Chondrocyte (in vitro differentiated cells): ENCODE results near the gene MSX1. TPM values are rescaled to one million over a fixed set of nuclear protein-coding genes. Genes with fewer than 3 reads are reported as not detected.
A peak's percentile ranks its signal among the peaks of the same experiment; 100 is the strongest.

Experiments
- DNase-seq: peaks from one replicate; pipeline ENCODE4 v3.0.0; 2021; ENCODE audit warnings: mixed read lengths, low spot score
- H3K27ac Mint-ChIP-seq: one replicate; pipeline ENCODE4 v1.8.0; 2021; ENCODE audit warnings: mild to moderate bottlenecking, moderate library complexity, mixed read lengths; ENCODE audit not compliant: unreplicated experiment
- H3K27me3 Mint-ChIP-seq: 2 replicates; pipeline ENCODE4 v1.8.0; 2021; ENCODE audit warnings: low read depth, mixed read lengths
- H3K36me3 Mint-ChIP-seq: 2 replicates; pipeline ENCODE4 v1.8.0; 2021; ENCODE audit warnings: low read depth, mixed read lengths
- H3K4me1 Mint-ChIP-seq: 2 replicates; pipeline ENCODE4 v1.8.0; 2021; ENCODE audit warnings: low read depth, mild to moderate bottlenecking, mixed read lengths
- H3K4me3 Mint-ChIP-seq: one replicate; pipeline ENCODE4 v1.8.0; 2021; ENCODE audit warnings: mild to moderate bottlenecking, moderate library complexity, mixed read lengths; ENCODE audit not compliant: unreplicated experiment
- H3K9me3 Mint-ChIP-seq: 2 replicates; pipeline ENCODE4 v1.8.0; 2021; ENCODE audit warnings: low read depth, mixed read lengths
- CTCF ChIP-seq: fragments of 200-600 bp; sonication (generic); IDR thresholded peaks from 2 replicates; pipeline ENCODE4 v1.5.0; 2021; ENCODE audit warnings: antibody characterized with exemption, mild to moderate bottlenecking, moderate library complexity
- total RNA-seq: library from RNA; stranded (reverse); gene quantifications from 3 replicates; pipeline ENCODE4 v1.2.1, GENCODE V29; 2021

The MSX1 gene
- total RNA-seq, 1 donor from 2014 or later: 4.8 TPM

- Mint-ChIP-seq H3K4me3 (no peak overlapping the region), H3K27me3 (peaks cover 54% of the 10 kb centered on the region), H3K4me1 (peaks cover 6% of the 10 kb centered on the region), H3K36me3 (no peaks in the 10 kb centered on the region), H3K9me3 (no peaks in the 10 kb centered on the region), H3K27ac (no peak overlapping the region)
- DNase-seq: no peak
- no peak for TF ChIP-seq CTCF
Observed at GRCh38 chr4:4875611-4876010, 16.1 kb downstream of the MSX1 start.

GRCh38 chr4:4876945-4877661, 17.6 kb downstream of the MSX1 start:
- DNase-seq: no peak
- Mint-ChIP-seq H3K9me3 (no peaks in the 10 kb centered on the region), H3K27me3 (peaks cover 41% of the 10 kb centered on the region), H3K4me3 (no peak overlapping the region), H3K4me1 (peaks cover 6% of the 10 kb centered on the region), H3K27ac (no peak overlapping the region), H3K36me3 (no peaks in the 10 kb centered on the region)
- no peak for TF ChIP-seq CTCF

GRCh38 chr4:4880492-4880891, 21.0 kb downstream of the MSX1 start:
- peak; percentile 80 for TF ChIP-seq CTCF
- Mint-ChIP-seq H3K27me3 (peaks cover 9% of the 10 kb centered on the region), H3K9me3 (no peaks in the 10 kb centered on the region), H3K4me1 (peaks cover 13% of the 10 kb centered on the region), H3K4me3 (no peak overlapping the region), H3K36me3 (no peaks in the 10 kb centered on the region), H3K27ac (no peak overlapping the region)
- DNase-seq: no peak

GRCh38 chr4:4881432-4881831, 22.0 kb downstream of the MSX1 start:
- no peak overlapping the region for H3K27ac Mint-ChIP-seq
- no peak for TF ChIP-seq CTCF
- no peak for DNase-seq
- peaks cover 8% of the 10 kb centered on the region for H3K27me3 Mint-ChIP-seq
- H3K9me3 Mint-ChIP-seq: no peaks in the 10 kb centered on the region
- no peak overlapping the region for H3K4me3 Mint-ChIP-seq
- H3K36me3 Mint-ChIP-seq: no peaks in the 10 kb centered on the region
- H3K4me1 Mint-ChIP-seq: peaks cover 13% of the 10 kb centered on the region

- Mint-ChIP-seq H3K27me3 (peaks cover 32% of the 10 kb centered on the region), H3K36me3 (no peaks in the 10 kb centered on the region), H3K27ac (no peak overlapping the region), H3K4me3 (no peak overlapping the region), H3K4me1 (peaks cover 13% of the 10 kb centered on the region), H3K9me3 (no peaks in the 10 kb centered on the region)
- no peak for DNase-seq
- TF ChIP-seq CTCF: no peak
Observed at GRCh38 chr4:4884611-4885010, 25.1 kb downstream of the MSX1 start.
